ENCODE measurements around the gene LITAF.

LITAF gene

DNA sequence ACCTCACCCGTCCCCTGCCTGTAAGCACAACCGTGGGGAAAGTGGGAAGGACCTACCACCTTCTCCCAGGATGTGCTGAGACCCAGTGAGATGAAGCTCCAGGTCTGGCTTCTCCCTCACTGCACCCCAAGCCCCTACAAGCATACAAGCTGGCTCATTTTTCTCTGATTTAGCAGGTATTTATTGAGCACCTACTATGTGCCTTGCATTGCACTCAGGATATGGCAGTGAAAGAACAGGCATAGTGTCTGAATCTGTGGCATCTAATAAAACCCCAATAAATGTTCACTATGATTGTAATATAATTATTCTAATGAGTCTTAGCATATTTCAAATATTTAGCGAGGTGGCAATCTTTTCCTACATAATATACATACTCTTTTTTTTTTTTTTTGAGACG is 84.5 kb downstream of the LITAF start:
- H3K4me3 ChIP-seq (ENCODE audit: insufficient read length, low read depth), result no peak overlapping the region
- no peak for TF ChIP-seq YY1 (IDR thresholded peaks at IDR 0.05; ENCODE audit: insufficient read depth, insufficient read length)
- no peak for TF ChIP-seq SUZ12 (IDR thresholded peaks at IDR 0.05; ENCODE audit: extremely low read depth, insufficient read depth, insufficient read length)
- TF ChIP-seq ZNF274 (IDR thresholded peaks at IDR 0.05; ENCODE audit: low read depth, low read length), result no peak
- H3K27me3 ChIP-seq (ENCODE audit: insufficient read depth, insufficient read length), result no peaks in the 10 kb centered on the region
- H3K9ac ChIP-seq (ENCODE audit: insufficient read length, low read depth), result peak overlapping the region; percentile 29
- H3K9me3 ChIP-seq (ENCODE audit: insufficient read depth, low read length), result no peaks in the 10 kb centered on the region
- no peak for DNase-seq (ENCODE audit: low read depth, low spot score)
- H3K36me3 ChIP-seq (ENCODE audit: insufficient read depth, insufficient read length, low read length), result no peaks in the 10 kb centered on the region
- peaks cover 34% of the 10 kb centered on the region for H3K4me1 ChIP-seq (ENCODE audit: insufficient read depth, insufficient read length)

DNA sequence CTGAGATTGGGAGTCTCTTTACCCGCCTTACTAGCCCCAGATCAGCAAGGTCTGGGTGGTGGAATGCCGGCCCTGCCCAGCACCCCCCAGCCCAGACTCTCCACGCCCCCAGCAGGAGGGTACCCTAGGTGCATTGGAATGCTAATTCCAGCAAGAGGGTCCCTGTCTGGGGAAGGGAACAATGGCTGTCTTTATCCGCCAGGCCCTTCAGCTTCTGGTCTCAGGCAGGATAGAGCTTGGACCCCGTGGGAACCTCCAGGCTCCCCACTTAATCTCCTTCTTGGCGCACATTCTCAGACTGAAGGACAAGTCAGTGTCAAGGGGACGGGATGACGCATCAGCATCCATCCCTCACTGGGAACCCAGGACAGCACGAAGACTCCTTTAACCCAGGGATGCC is 85.1 kb downstream of the LITAF start:
- Histone ChIP-seq H3K36me3 (ENCODE audit: insufficient read depth, insufficient read length, low read length) (no peaks in the 10 kb centered on the region), H3K4me1 (ENCODE audit: insufficient read depth, insufficient read length) (peaks cover 34% of the 10 kb centered on the region), H3K9ac (ENCODE audit: insufficient read length, low read depth) (peak overlapping the region; percentile 29), H3K9me3 (ENCODE audit: insufficient read depth, low read length) (no peaks in the 10 kb centered on the region), H3K27me3 (ENCODE audit: insufficient read depth, insufficient read length) (no peaks in the 10 kb centered on the region), H3K4me3 (ENCODE audit: insufficient read length, low read depth) (no peak overlapping the region)
- DNase-seq (ENCODE audit: low read depth, low spot score), result peak; percentile 77
- TF ChIP-seq SUZ12 (IDR thresholded peaks at IDR 0.05; ENCODE audit: extremely low read depth, insufficient read depth, insufficient read length) (no peak), YY1 (IDR thresholded peaks at IDR 0.05; ENCODE audit: insufficient read depth, insufficient read length) (no peak), ZNF274 (IDR thresholded peaks at IDR 0.05; ENCODE audit: low read depth, low read length) (no peak)

DNA sequence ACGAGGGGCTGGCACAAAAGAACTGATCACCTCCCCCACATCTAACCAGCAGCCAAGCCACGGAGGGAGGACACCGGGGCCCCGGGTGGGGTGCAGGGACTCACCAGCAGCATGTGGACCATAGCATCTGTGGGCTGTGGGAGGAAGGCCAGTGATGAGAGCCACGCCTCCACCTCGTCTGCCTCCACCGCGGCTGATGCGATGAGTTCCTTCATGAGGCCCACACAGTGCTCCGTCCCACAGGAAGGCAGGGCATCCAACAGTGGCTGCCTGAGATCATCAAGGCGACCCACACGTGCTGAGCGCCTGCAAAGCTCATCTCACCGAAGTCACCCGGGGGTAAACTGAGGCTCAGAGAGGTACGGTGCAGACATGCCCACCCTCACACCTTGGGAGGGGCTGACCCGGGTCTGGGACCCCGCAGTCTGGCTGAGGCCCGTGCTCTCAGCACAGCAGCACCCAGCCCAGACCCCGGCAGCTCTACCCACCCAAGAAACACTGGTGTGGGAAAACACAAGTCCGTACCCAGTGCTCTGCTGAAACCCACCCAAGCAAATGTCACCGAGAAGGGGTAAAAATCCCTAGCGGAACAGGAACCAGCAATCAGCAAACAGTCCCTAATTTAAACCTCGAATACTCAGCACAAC is 85.9 kb downstream of the LITAF start:
- no peak for TF ChIP-seq SUZ12 (IDR thresholded peaks at IDR 0.05; ENCODE audit: extremely low read depth, insufficient read depth, insufficient read length)
- TF ChIP-seq ZNF274 (IDR thresholded peaks at IDR 0.05; ENCODE audit: low read depth, low read length), result no peak
- no peak for TF ChIP-seq YY1 (IDR thresholded peaks at IDR 0.05; ENCODE audit: insufficient read depth, insufficient read length)
- Histone ChIP-seq H3K4me3 (ENCODE audit: insufficient read length, low read depth) (no peak overlapping the region), H3K9ac (ENCODE audit: insufficient read length, low read depth) (peak overlapping the region; percentile 33), H3K36me3 (ENCODE audit: insufficient read depth, insufficient read length, low read length) (no peaks in the 10 kb centered on the region), H3K27me3 (ENCODE audit: insufficient read depth, insufficient read length) (no peaks in the 10 kb centered on the region), H3K9me3 (ENCODE audit: insufficient read depth, low read length) (no peaks in the 10 kb centered on the region), H3K4me1 (ENCODE audit: insufficient read depth, insufficient read length) (peaks cover 35% of the 10 kb centered on the region)
- no peak for DNase-seq (ENCODE audit: low read depth, low spot score)

DNA sequence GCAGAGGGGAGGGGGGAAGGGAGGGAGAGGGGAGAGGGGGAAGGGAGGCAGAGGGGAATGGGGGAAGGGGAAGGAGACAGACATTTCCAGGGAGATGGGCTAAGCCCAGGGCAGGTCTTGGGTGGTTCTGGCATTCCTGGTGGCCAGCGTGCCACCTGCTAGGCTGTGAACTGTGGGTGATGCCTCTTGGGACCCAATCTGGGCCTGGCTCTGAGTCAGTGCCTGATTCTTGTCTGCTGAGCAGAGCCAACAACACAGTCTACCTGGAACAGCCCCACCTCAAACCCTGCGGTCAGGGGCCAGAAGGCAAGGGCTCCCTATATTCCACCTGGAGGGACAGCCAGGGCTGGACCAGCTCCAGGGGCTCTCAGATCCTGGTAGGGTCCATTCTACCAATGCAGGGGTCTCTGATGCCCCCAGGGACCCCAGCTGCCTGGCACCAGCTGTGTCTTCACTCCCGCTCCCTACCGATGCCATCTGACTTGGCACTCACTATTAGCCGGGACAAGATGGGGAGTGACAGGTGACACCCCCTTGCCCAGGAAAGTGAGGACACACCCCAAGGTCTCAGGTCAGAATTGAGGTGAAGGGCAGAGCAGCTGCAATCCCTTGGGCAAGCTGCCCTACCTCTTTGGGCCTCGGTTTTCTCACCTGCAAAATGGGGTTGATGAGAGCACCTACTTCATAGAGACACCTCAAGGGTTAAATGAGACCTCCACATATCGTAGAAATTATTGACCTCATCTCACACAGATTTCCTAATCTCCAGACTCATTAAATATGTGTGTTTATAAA is 87.2 kb downstream of the LITAF start:
- no peak for DNase-seq (ENCODE audit: low read depth, low spot score)
- no peaks in the 10 kb centered on the region for H3K27me3 ChIP-seq (ENCODE audit: insufficient read depth, insufficient read length)
- peaks cover 42% of the 10 kb centered on the region for H3K4me1 ChIP-seq (ENCODE audit: insufficient read depth, insufficient read length)
- H3K9me3 ChIP-seq (ENCODE audit: insufficient read depth, low read length), result no peaks in the 10 kb centered on the region
- H3K4me3 ChIP-seq (ENCODE audit: insufficient read length, low read depth), result no peak overlapping the region
- H3K36me3 ChIP-seq (ENCODE audit: insufficient read depth, insufficient read length, low read length), result no peaks in the 10 kb centered on the region
- no peak for TF ChIP-seq YY1 (IDR thresholded peaks at IDR 0.05; ENCODE audit: insufficient read depth, insufficient read length)
- TF ChIP-seq SUZ12 (IDR thresholded peaks at IDR 0.05; ENCODE audit: extremely low read depth, insufficient read depth, insufficient read length), result no peak
- no peak for TF ChIP-seq ZNF274 (IDR thresholded peaks at IDR 0.05; ENCODE audit: low read depth, low read length)
- H3K9ac ChIP-seq (ENCODE audit: insufficient read length, low read depth), result no peak overlapping the region

DNA sequence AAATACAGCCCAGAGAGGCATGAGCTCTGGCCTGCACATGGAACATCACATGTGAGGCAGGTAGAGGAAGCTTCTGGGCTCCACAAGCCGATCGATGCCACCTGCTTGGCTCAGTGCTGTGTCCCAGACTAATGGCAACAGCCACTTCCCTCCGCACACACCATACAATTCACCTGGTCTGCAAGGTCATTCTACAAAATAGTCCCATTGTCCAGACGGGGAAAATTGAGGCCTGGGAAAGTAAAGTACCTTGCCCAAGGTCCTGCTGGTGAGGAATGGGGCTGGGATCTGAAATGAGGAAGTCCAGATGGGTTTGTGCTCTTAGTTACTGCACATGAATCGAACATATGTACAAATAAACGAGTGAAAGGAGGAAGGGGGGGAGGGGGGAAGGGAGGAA is 88.0 kb downstream of the LITAF start:
- TF ChIP-seq ZNF274 (IDR thresholded peaks at IDR 0.05; ENCODE audit: low read depth, low read length), result no peak
- TF ChIP-seq YY1 (IDR thresholded peaks at IDR 0.05; ENCODE audit: insufficient read depth, insufficient read length), result no peak
- no peak for TF ChIP-seq SUZ12 (IDR thresholded peaks at IDR 0.05; ENCODE audit: extremely low read depth, insufficient read depth, insufficient read length)
- Histone ChIP-seq H3K4me3 (ENCODE audit: insufficient read length, low read depth) (no peak overlapping the region), H3K27me3 (ENCODE audit: insufficient read depth, insufficient read length) (no peaks in the 10 kb centered on the region), H3K9ac (ENCODE audit: insufficient read length, low read depth) (no peak overlapping the region), H3K36me3 (ENCODE audit: insufficient read depth, insufficient read length, low read length) (no peaks in the 10 kb centered on the region), H3K9me3 (ENCODE audit: insufficient read depth, low read length) (no peaks in the 10 kb centered on the region), H3K4me1 (ENCODE audit: insufficient read depth, insufficient read length) (peaks cover 37% of the 10 kb centered on the region)
- no peak for DNase-seq (ENCODE audit: low read depth, low spot score)

DNA sequence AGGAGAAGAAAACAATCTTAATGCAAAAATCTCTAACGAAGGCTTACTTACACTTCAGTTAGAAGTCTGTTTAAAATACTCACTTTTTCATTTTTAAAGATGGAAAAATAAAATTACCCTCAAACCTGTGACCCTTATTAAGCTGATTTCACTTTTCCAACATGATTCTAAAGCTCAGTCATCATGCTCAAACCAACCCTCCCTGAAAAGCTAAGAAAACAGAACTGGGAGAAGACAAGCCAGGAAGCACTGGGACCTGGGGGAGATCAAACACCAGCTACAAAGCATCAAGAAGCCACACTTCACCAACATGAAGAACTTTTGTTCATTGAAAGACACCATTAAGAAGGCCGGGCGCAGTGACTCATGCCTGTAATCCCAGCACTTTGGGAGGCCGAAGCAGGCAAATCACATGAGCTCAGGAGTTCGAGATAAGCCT is 88.8 kb downstream of the LITAF start:
- no peaks in the 10 kb centered on the region for H3K27me3 ChIP-seq (ENCODE audit: insufficient read depth, insufficient read length)
- no peak overlapping the region for H3K4me3 ChIP-seq (ENCODE audit: insufficient read length, low read depth)
- peaks cover 36% of the 10 kb centered on the region for H3K4me1 ChIP-seq (ENCODE audit: insufficient read depth, insufficient read length)
- no peak for TF ChIP-seq SUZ12 (IDR thresholded peaks at IDR 0.05; ENCODE audit: extremely low read depth, insufficient read depth, insufficient read length)
- no peak for TF ChIP-seq ZNF274 (IDR thresholded peaks at IDR 0.05; ENCODE audit: low read depth, low read length)
- no peak for TF ChIP-seq YY1 (IDR thresholded peaks at IDR 0.05; ENCODE audit: insufficient read depth, insufficient read length)
- no peaks in the 10 kb centered on the region for H3K36me3 ChIP-seq (ENCODE audit: insufficient read depth, insufficient read length, low read length)
- DNase-seq (ENCODE audit: low read depth, low spot score), result no peak
- H3K9ac ChIP-seq (ENCODE audit: insufficient read length, low read depth), result no peak overlapping the region
- H3K9me3 ChIP-seq (ENCODE audit: insufficient read depth, low read length), result no peaks in the 10 kb centered on the region
